GM23338 (cell line): ENCODE results near the gene BRF1. TPM values are rescaled to one million over a fixed set of nuclear protein-coding genes. Genes with fewer than 3 reads are reported as not detected.

Experiments used
- ATAC-seq: fragments of 200-7000 bp; cut with Tn5 transposase; 3 replicates; pipeline ENCODE4 v1.9.1; 2020
- DNase-seq: peaks from one replicate; pipeline ENCODE4 v3.0.0-alpha.2; 2015; ENCODE audit warnings: low spot score
- H2AFZ ChIP-seq: fragments of 200-600 bp; sonication (generic); 2 replicates; pipeline ENCODE4 v1.8.0; 2016; ENCODE audit warnings: antibody characterized with exemption, mild to moderate bottlenecking, moderate library complexity
- H3F3A ChIP-seq: fragments of 200-600 bp; sonication (generic); replicated peaks from 2 replicates; pipeline ENCODE4 v1.8.0; 2017; ENCODE audit warnings: antibody characterized with exemption, mixed run types, low read depth
- H3K27ac ChIP-seq: fragments of 200-600 bp; sonication (generic); 2 replicates; pipeline ENCODE4 v1.6.1; 2016; ENCODE audit warnings: low read depth
- H3K27me3 ChIP-seq: fragments of 200-600 bp; sonication (generic); 2 replicates; pipeline ENCODE4 v1.8.0; 2016; ENCODE audit warnings: mild to moderate bottlenecking, mixed run types, moderate library complexity; ENCODE audit not compliant: insufficient read depth
- H3K36me3 ChIP-seq: fragments of 200-600 bp; sonication (generic); 2 replicates; pipeline ENCODE4 v1.8.0; 2016; ENCODE audit warnings: mild to moderate bottlenecking; ENCODE audit not compliant: insufficient read depth
- H3K4me1 ChIP-seq: fragments of 200-600 bp; sonication (generic); 2 replicates; pipeline ENCODE4 v1.8.0; 2016; ENCODE audit warnings: mild to moderate bottlenecking, moderate library complexity; ENCODE audit not compliant: insufficient read depth
- H3K4me2 ChIP-seq: fragments of 200-600 bp; sonication (generic); 2 replicates; pipeline ENCODE4 v1.7.1; 2017; ENCODE audit warnings: mixed run types
- H3K4me3 ChIP-seq: fragments of 200-600 bp; sonication (generic); 2 replicates; pipeline ENCODE4 v1.6.1; 2016; ENCODE audit warnings: mixed run types
- H3K79me2 ChIP-seq: fragments of 200-600 bp; sonication (generic); replicated peaks from 2 replicates; pipeline ENCODE4 v1.8.0; 2017; ENCODE audit warnings: mild to moderate bottlenecking; ENCODE audit not compliant: insufficient read depth
- H3K9me2 ChIP-seq: fragments of 200-600 bp; sonication (generic); 2 replicates; pipeline ENCODE4 v1.8.0; 2017; ENCODE audit not compliant: insufficient read depth
- H4K20me1 ChIP-seq: fragments of 200-600 bp; sonication (generic); replicated peaks from 2 replicates; pipeline ENCODE4 v1.8.0; 2017; ENCODE audit warnings: mild to moderate bottlenecking; ENCODE audit not compliant: insufficient read depth
- H3K27ac Mint-ChIP-seq: 2 replicates; pipeline ENCODE4 v1.8.0; 2020; ENCODE audit warnings: inconsistent platforms, mild to moderate bottlenecking, moderate library complexity, mixed read lengths
- H3K27me3 Mint-ChIP-seq: 3 replicates; pipeline ENCODE4 v1.8.0; 2022; ENCODE audit warnings: low read depth, mild to moderate bottlenecking, moderate library complexity, mixed read lengths, inconsistent platforms; ENCODE audit not compliant: insufficient read depth, poor library complexity
- H3K36me3 Mint-ChIP-seq: 3 replicates; pipeline ENCODE4 v1.8.0; 2021; ENCODE audit warnings: low read depth, mild to moderate bottlenecking, inconsistent platforms, moderate library complexity, mixed read lengths
- H3K4me1 Mint-ChIP-seq: 3 replicates; pipeline ENCODE4 v1.8.0; 2020; ENCODE audit warnings: mild to moderate bottlenecking, inconsistent platforms, mixed read lengths
- H3K4me3 Mint-ChIP-seq: 3 replicates; pipeline ENCODE4 v1.8.0; 2021; ENCODE audit warnings: moderate library complexity, mild to moderate bottlenecking, inconsistent platforms, mixed read lengths
- H3K9me3 Mint-ChIP-seq: 3 replicates; pipeline ENCODE4 v1.8.0; 2020; ENCODE audit warnings: moderate library complexity, mild to moderate bottlenecking, inconsistent platforms, mixed read lengths
- CREB1 ChIP-seq: fragments of 250-450 bp; sonication (Bioruptor Pico); IDR thresholded peaks from 2 replicates; pipeline ENCODE4 v1.5.0; 2020; ENCODE audit warnings: low read depth, mild to moderate bottlenecking, moderate library complexity
- EZH2 ChIP-seq: fragments of 200-600 bp; sonication (generic); IDR thresholded peaks from one replicate; pipeline ENCODE4 v1.8.0; 2017; ENCODE audit warnings: antibody characterized with exemption, mild to moderate bottlenecking, low read depth; ENCODE audit not compliant: unreplicated experiment
- EZH2phosphoT487 ChIP-seq: fragments of 200-600 bp; sonication (generic); IDR thresholded peaks from one replicate; pipeline ENCODE4 v1.8.1; 2018; ENCODE audit warnings: antibody characterized with exemption; ENCODE audit not compliant: unreplicated experiment
- POLR2AphosphoS5 ChIP-seq: IDR thresholded peaks from 2 replicates; pipeline ENCODE4 v1.6.1; 2016; ENCODE audit warnings: antibody characterized with exemption, low read depth
- REST ChIP-seq: IDR thresholded peaks from one replicate; pipeline ENCODE4 v1.6.1; 2018; ENCODE audit warnings: antibody characterized with exemption; ENCODE audit not compliant: unreplicated experiment
- STAT1 ChIP-seq: IDR thresholded peaks from one replicate; pipeline ENCODE4 v1.6.1; 2016; ENCODE audit warnings: antibody characterized with exemption; ENCODE audit not compliant: unreplicated experiment
- ZNF114 ChIP-seq: fragments of 250-450 bp; sonication (Bioruptor Pico); IDR thresholded peaks from 2 replicates; pipeline ENCODE4 v1.5.0; 2020; ENCODE audit warnings: mild to moderate bottlenecking, moderate library complexity
- ZNF462 ChIP-seq: fragments of 250-450 bp; sonication (Bioruptor Pico); IDR thresholded peaks from 2 replicates; pipeline ENCODE4 v1.5.0; 2020; ENCODE audit warnings: mild to moderate bottlenecking, moderate library complexity
- polyA plus RNA-seq: library from polyadenylated mRNA; unstranded; fragments of >200 nt; fragmentation: Nextera tagmentation; extraction: Ambion mirVana; gene quantifications from 2 replicates; pipeline ENCODE4 v1.2.1, GENCODE V29; 2016
- total RNA-seq: library from RNA; depleted of rRNA; stranded (reverse); fragments of >200 nt; shearing (Covaris generic); gene quantifications from 2 replicates; pipeline ENCODE4 v1.2.3, GENCODE V29; 2014

The BRF1 gene
- total and polyA plus RNA-seq, 2 experiments from 2014 or later: 8.6 to 29.9 TPM

GRCh38 chr14:105196265-105196960 lies 104.4 kb downstream of the BRF1 start:
- Histone ChIP-seq H3K4me3 (peak overlapping the region; percentile 59), H3F3A (no peaks in the 10 kb centered on the region), H3K27me3 (peaks cover 14% of the 10 kb centered on the region; the same call in 1 of the 2 replicates), H4K20me1 (no peaks in the 10 kb centered on the region), H3K79me2 (no peaks in the 10 kb centered on the region), H3K36me3 (no peaks in the 10 kb centered on the region), H3K27ac (no peak overlapping the region), H3K4me2 (peak overlapping the region; percentile 81), H3K4me1 (no peaks in the 10 kb centered on the region; the same call in 1 of the 2 replicates), H2AFZ (peak overlapping the region; percentile 72), H3K9me2 (no peaks in the 10 kb centered on the region)
- Mint-ChIP-seq H3K27ac (no peak overlapping the region), H3K27me3 (peaks cover 32% of the 10 kb centered on the region), H3K4me1 (peaks cover 14% of the 10 kb centered on the region; the same call in 2 of the 3 replicates), H3K4me3 (peak overlapping the region; percentile 47; the same call in 2 of the 3 replicates), H3K9me3 (no peaks in the 10 kb centered on the region), H3K36me3 (no peaks in the 10 kb centered on the region)
- DNase-seq (peak; percentile 79), ATAC-seq (peak; percentile 49)
- no peak for TF ChIP-seq EZH2phosphoT487
- TF ChIP-seq EZH2: no peak
- no peak for TF ChIP-seq POLR2AphosphoS5
- no peak for TF ChIP-seq ZNF114 (CRISPR knock-in tag)
- TF ChIP-seq ZNF462 (CRISPR knock-in tag): no peak
- TF ChIP-seq REST: no peak
- TF ChIP-seq CREB1 (CRISPR knock-in tag): no peak
- TF ChIP-seq STAT1: no peak
